ENCODE data around the gene SLC6A3. TPM values are rescaled to one million over a fixed set of nuclear protein-coding genes. Genes with fewer than 3 reads are reported as not detected.

The SLC6A3 gene
- total RNA-seq, 1 experiment from 2014 or later = 0.74 TPM

DNA sequence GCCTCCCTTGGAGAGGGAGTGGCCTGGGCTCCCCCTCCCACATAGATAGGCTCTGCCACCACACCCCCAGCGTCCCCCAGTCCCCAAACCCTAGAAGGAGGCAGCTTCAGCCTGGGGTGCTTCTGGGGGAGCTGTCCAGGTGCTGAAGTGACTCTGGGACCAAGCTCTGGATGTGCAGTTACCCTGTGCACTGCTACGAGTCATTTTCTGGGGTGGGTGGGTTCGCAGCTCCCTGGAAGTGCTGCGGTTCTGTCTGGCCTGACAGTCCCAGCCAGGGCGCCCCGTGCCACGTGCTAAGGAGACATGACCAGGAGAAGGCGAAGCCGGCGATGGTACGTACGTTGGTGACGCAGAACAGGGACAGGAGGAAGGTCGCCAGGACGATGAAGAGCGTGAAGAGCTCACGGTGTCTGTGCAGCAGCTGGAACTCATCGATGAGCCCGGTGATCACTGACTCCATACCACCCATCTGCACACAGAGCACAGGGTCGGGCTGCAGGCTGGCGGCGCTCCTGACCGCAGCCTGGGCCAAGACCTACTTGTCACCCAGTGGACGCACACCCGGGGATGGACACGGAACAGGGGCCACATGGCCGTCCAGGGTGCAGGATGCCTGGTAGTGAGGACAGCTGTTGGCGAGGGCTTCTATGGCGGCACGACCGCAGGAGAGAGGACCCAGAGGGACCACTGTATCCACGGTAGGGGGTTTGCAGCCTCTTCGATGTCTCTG lies 35.7 kb downstream of the SLC6A3 start (continued):
- TF ChIP-seq, protein P1, sequence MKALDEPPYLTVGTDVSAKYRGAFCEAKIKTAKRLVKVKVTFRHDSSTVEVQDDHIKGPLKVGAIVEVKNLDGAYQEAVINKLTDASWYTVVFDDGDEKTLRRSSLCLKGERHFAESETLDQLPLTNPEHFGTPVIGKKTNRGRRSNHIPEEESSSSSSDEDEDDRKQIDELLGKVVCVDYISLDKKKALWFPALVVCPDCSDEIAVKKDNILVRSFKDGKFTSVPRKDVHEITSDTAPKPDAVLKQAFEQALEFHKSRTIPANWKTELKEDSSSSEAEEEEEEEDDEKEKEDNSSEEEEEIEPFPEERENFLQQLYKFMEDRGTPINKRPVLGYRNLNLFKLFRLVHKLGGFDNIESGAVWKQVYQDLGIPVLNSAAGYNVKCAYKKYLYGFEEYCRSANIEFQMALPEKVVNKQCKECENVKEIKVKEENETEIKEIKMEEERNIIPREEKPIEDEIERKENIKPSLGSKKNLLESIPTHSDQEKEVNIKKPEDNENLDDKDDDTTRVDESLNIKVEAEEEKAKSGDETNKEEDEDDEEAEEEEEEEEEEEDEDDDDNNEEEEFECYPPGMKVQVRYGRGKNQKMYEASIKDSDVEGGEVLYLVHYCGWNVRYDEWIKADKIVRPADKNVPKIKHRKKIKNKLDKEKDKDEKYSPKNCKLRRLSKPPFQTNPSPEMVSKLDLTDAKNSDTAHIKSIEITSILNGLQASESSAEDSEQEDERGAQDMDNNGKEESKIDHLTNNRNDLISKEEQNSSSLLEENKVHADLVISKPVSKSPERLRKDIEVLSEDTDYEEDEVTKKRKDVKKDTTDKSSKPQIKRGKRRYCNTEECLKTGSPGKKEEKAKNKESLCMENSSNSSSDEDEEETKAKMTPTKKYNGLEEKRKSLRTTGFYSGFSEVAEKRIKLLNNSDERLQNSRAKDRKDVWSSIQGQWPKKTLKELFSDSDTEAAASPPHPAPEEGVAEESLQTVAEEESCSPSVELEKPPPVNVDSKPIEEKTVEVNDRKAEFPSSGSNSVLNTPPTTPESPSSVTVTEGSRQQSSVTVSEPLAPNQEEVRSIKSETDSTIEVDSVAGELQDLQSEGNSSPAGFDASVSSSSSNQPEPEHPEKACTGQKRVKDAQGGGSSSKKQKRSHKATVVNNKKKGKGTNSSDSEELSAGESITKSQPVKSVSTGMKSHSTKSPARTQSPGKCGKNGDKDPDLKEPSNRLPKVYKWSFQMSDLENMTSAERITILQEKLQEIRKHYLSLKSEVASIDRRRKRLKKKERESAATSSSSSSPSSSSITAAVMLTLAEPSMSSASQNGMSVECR (CRISPR knock-in tag; IDR thresholded peaks at IDR 0.05; ENCODE audit: borderline replicate concordance) = 0 out of 2 replicates have a peak, but pooled peaks have one; percentile 52
- TF ChIP-seq ATF6 (CRISPR knock-in tag; IDR thresholded peaks at IDR 0.05) (no peak), ETV6 (CRISPR knock-in tag; IDR thresholded peaks at IDR 0.05) (no peak), MXD4 (CRISPR knock-in tag; IDR thresholded peaks at IDR 0.05; ENCODE audit: borderline replicate concordance) (no peak), ZBTB21 (CRISPR knock-in tag; IDR thresholded peaks at IDR 0.05; ENCODE audit: borderline replicate concordance) (no peak), GRHL2 (CRISPR knock-in tag; IDR thresholded peaks at IDR 0.05; ENCODE audit: insufficient replicate concordance, severe bottlenecking) (no peak), ZNF121 (CRISPR knock-in tag; IDR thresholded peaks at IDR 0.05) (no peak), ZNF423 (CRISPR knock-in tag; IDR thresholded peaks at IDR 0.05) (no peak), ZNF671 (CRISPR knock-in tag; IDR thresholded peaks at IDR 0.05) (no peak), AFF4 (CRISPR knock-in tag; IDR thresholded peaks at IDR 0.05; ENCODE audit: borderline replicate concordance) (no peak), USF1 (CRISPR knock-in tag; IDR thresholded peaks at IDR 0.05) (peak; percentile 37; the same call in 1 of the 2 replicates), NFE2L1 (CRISPR knock-in tag; IDR thresholded peaks at IDR 0.05) (0 out of 2 replicates have a peak, but pooled peaks have one; percentile 39), ZNF396 (CRISPR knock-in tag; IDR thresholded peaks at IDR 0.05; ENCODE audit: borderline replicate concordance) (no peak), ELF4 (CRISPR knock-in tag; IDR thresholded peaks at IDR 0.05; ENCODE audit: low read depth) (no peak), MLX (CRISPR knock-in tag; IDR thresholded peaks at IDR 0.05) (0 out of 2 replicates have a peak, but pooled peaks have one; percentile 30), SMAD4 (CRISPR knock-in tag; IDR thresholded peaks at IDR 0.05) (0 out of 2 replicates have a peak, but pooled peaks have one; percentile 71), JUN (CRISPR knock-in tag; IDR thresholded peaks at IDR 0.05) (peak; percentile 76; the same call in 1 of the 2 replicates), PREB (CRISPR knock-in tag; IDR thresholded peaks at IDR 0.05; ENCODE audit: borderline replicate concordance) (no peak), NFYB (CRISPR knock-in tag; conservative IDR thresholded peaks at IDR 0.05; ENCODE audit: low read depth) (no peak), ZNF416 (CRISPR knock-in tag; IDR thresholded peaks at IDR 0.05) (no peak), ZNF138 (CRISPR knock-in tag; conservative IDR thresholded peaks at IDR 0.05) (no peak), ERG (CRISPR knock-in tag; IDR thresholded peaks at IDR 0.05) (no peak), JAZF1 (CRISPR knock-in tag; IDR thresholded peaks at IDR 0.05) (no peak)
- TF ChIP-seq, protein P2, sequence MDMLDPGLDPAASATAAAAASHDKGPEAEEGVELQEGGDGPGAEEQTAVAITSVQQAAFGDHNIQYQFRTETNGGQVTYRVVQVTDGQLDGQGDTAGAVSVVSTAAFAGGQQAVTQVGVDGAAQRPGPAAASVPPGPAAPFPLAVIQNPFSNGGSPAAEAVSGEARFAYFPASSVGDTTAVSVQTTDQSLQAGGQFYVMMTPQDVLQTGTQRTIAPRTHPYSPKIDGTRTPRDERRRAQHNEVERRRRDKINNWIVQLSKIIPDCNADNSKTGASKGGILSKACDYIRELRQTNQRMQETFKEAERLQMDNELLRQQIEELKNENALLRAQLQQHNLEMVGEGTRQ (CRISPR knock-in tag; IDR thresholded peaks at IDR 0.05) = no peak
